Neuronal stem cell (in vitro differentiated cells): Measurements from ENCODE around the gene PTCH1.

Experiments
- DNase-seq: peaks from one replicate; pipeline ENCODE4 v3.0.0-alpha.2; 2013; ENCODE audit warnings: low spot score
- H2AFZ ChIP-seq: one replicate; pipeline ENCODE4 v1.6.1; 2013; ENCODE audit warnings: mild to moderate bottlenecking, low read length, inconsistent platforms
- H2AK5ac ChIP-seq: 2 replicates; pipeline ENCODE4 v1.6.1; 2013; ENCODE audit warnings: low read depth, mild to moderate bottlenecking, inconsistent platforms, low read length, moderate library complexity, mixed read lengths
- H2BK120ac ChIP-seq: 2 replicates; pipeline ENCODE4 v1.6.1; 2013; ENCODE audit warnings: low read depth, mild to moderate bottlenecking, inconsistent platforms, low read length, moderate library complexity, mixed read lengths
- H2BK12ac ChIP-seq: one replicate; pipeline ENCODE4 v1.6.1; 2013; ENCODE audit warnings: low read length, inconsistent platforms
- H2BK15ac ChIP-seq: 2 replicates; pipeline ENCODE4 v1.6.1; 2013; ENCODE audit warnings: mild to moderate bottlenecking, low read length, inconsistent platforms, mixed read lengths
- H2BK5ac ChIP-seq: one replicate; pipeline ENCODE4 v1.6.1; 2013; ENCODE audit warnings: inconsistent platforms, mild to moderate bottlenecking, low read length, moderate library complexity
- H3K14ac ChIP-seq: one replicate; pipeline ENCODE4 v1.6.1; 2013; ENCODE audit warnings: low read length, inconsistent platforms
- H3K18ac ChIP-seq: 2 replicates; pipeline ENCODE4 v1.6.1; 2013; ENCODE audit warnings: low read length, inconsistent platforms
- H3K23ac ChIP-seq: 2 replicates; pipeline ENCODE4 v1.6.1; 2013; ENCODE audit warnings: low read depth, mild to moderate bottlenecking, mixed read lengths, low read length, inconsistent platforms; ENCODE audit not compliant: poor library complexity
- H3K27ac ChIP-seq: replicated peaks from 3 replicates; pipeline ENCODE4 v1.5.1; 2013; ENCODE audit warnings: low read length, inconsistent platforms
- H3K27me3 ChIP-seq, 3 experiments: 2 replicates each; pipeline ENCODE4 v1.6.1; 2013; ENCODE audit warnings: low read length in 3 of 3, mild to moderate bottlenecking in 2 of 3, inconsistent platforms in 1 of 3, low read depth in 1 of 3, mixed read lengths in 1 of 3, moderate library complexity in 1 of 3; ENCODE audit not compliant: control insufficient read depth in 3 of 3, insufficient read depth in 3 of 3
- H3K36me3 ChIP-seq, 2 donors: replicated peaks in 1 of 2; 2 replicates each; pipeline ENCODE4 v1.6.1; 2013; ENCODE audit warnings: low read length in 2 of 2; ENCODE audit not compliant: control insufficient read depth in 2 of 2, insufficient read depth in 2 of 2
- H3K4ac ChIP-seq: 2 replicates; pipeline ENCODE4 v1.6.1; 2013; ENCODE audit warnings: inconsistent platforms, mild to moderate bottlenecking, low read length, moderate library complexity
- H3K4me1 ChIP-seq, 2 donors: 1 replicate in 1 of 2; 2 replicates in 1 of 2; pipeline ENCODE4 v1.6.1; 2013; ENCODE audit warnings: low read length in 2 of 2, low read depth in 1 of 2; ENCODE audit not compliant: control insufficient read depth in 2 of 2, insufficient read depth in 1 of 2
- H3K4me2 ChIP-seq: one replicate; pipeline ENCODE4 v1.6.1; 2013; ENCODE audit warnings: mild to moderate bottlenecking, low read length, inconsistent platforms; ENCODE audit not compliant: insufficient read depth, poor library complexity, severe bottlenecking
- H3K4me3 ChIP-seq, 2 donors: 2 replicates each; pipeline ENCODE4 v1.5.1; 2013; ENCODE audit warnings: low read length in 2 of 2, mild to moderate bottlenecking in 2 of 2, inconsistent platforms in 1 of 2, moderate library complexity in 1 of 2
- H3K79me1 ChIP-seq: one replicate; pipeline ENCODE4 v1.6.1; 2013; ENCODE audit warnings: low read depth, mild to moderate bottlenecking, inconsistent platforms, low read length, moderate library complexity
- H3K9ac ChIP-seq: one replicate; pipeline ENCODE4 v1.6.1; 2013; ENCODE audit warnings: mild to moderate bottlenecking, low read depth, low read length, inconsistent platforms; ENCODE audit not compliant: poor library complexity
- H3K9me3 ChIP-seq, 2 donors: replicated peaks in 1 of 2; 2 replicates each; pipeline versions ENCODE3 to v1.6.1; 2013; ENCODE audit warnings: low read length in 2 of 2, mild to moderate bottlenecking in 2 of 2, inconsistent platforms in 1 of 2, low read depth in 1 of 2, mixed read lengths in 1 of 2, moderate library complexity in 1 of 2; ENCODE audit not compliant: control insufficient read depth in 2 of 2, insufficient read depth in 1 of 2
- H4K8ac ChIP-seq: one replicate; pipeline ENCODE4 v1.6.1; 2013; ENCODE audit warnings: low read depth, mild to moderate bottlenecking, inconsistent platforms, low read length, moderate library complexity
- H4K91ac ChIP-seq: one replicate; pipeline ENCODE4 v1.6.1; 2013; ENCODE audit warnings: low read length, low read depth, mild to moderate bottlenecking, inconsistent platforms; ENCODE audit not compliant: poor library complexity
- WGBS, 2 donors: extraction: QIAGEN DNeasy Blood & Tissue Kit; methylation state at CpG; one replicate each; pipeline ENCODE4 v1.1.7; 2013; ENCODE audit warnings: missing lambda C conversion rate in 2 of 2, mixed read lengths in 1 of 2; ENCODE audit not compliant: insufficient read length in 2 of 2, insufficient replicate concordance in 1 of 2; ENCODE audit errors: extremely low coverage in 2 of 2; 5-methylcytosine and 5-hydroxymethylcytosine counted together

PTCH1 gene

GRCh38 chr9:95507464-95508241, 9.1 kb downstream of the PTCH1 start:
- no peak for DNase-seq
- Histone ChIP-seq H3K14ac (peak overlapping the region; percentile 57), H3K9ac (peak overlapping the region; percentile 98), H2AK5ac (peak overlapping the region; percentile 89), H3K9me3 (peaks cover 0 to 2% of the 10 kb centered on the region in 2 donors), H3K36me3 (peaks cover 1 to 47% of the 10 kb centered on the region in 2 donors), H3K23ac (peak overlapping the region; percentile 76), H2BK120ac (peak overlapping the region; percentile 14), H2BK12ac (no peak overlapping the region), H2AFZ (no peak overlapping the region), H3K18ac (peak overlapping the region; percentile 99), H3K4me2 (peak overlapping the region; percentile 85), H3K4me3 (peak overlapping the region; percentile 94 to 95), H2BK5ac (peak overlapping the region; percentile 98), H3K4me1 (peaks cover 10 to 23% of the 10 kb centered on the region in 2 donors), H4K91ac (peak overlapping the region; percentile 50), H3K27ac (peak overlapping the region; percentile 99), H3K79me1 (peaks cover 2% of the 10 kb centered on the region), H3K4ac (peak overlapping the region; percentile 4), H3K27me3 (no peaks in the 10 kb centered on the region), H4K8ac (no peak overlapping the region), H2BK15ac (peak overlapping the region; percentile 49)
- no CpG with 5 or more reads among the region's 36 CpGs for WGBS, 2 donors

- Histone ChIP-seq H3K14ac (peak overlapping the region; percentile 98), H2AFZ (no peak overlapping the region), H3K4ac (peak overlapping the region; percentile 42), H3K23ac (peak overlapping the region; percentile 76), H2BK12ac (no peak overlapping the region), H3K27me3 (no peaks in the 10 kb centered on the region), H3K36me3 (peaks cover 1 to 55% of the 10 kb centered on the region in 2 donors), H3K4me3 (peak overlapping the region; percentile 94 to 95), H3K9me3 (peaks cover 0 to 2% of the 10 kb centered on the region in 2 donors), H3K4me1 (peaks cover 10 to 25% of the 10 kb centered on the region in 2 donors), H2BK120ac (peak overlapping the region; percentile 14), H2BK5ac (peak overlapping the region; percentile 98), H3K9ac (peak overlapping the region; percentile 98), H3K27ac (peak overlapping the region; percentile 99), H3K4me2 (peak overlapping the region; percentile 85), H2AK5ac (peak overlapping the region; percentile 89), H4K8ac (no peak overlapping the region), H3K79me1 (peaks cover 5% of the 10 kb centered on the region), H2BK15ac (peak overlapping the region; percentile 77), H4K91ac (no peak overlapping the region), H3K18ac (peak overlapping the region; percentile 84)
- DNase-seq = no peak
- no CpG with 5 or more reads among the region's 60 CpGs for WGBS, 2 donors
Measured at GRCh38 chr9:95506678-95507463, 9.9 kb downstream of the PTCH1 start.

- H3K4me2 ChIP-seq = peak overlapping the region; percentile 85
- peak overlapping the region; percentile 98 for H3K14ac ChIP-seq
- no peak for DNase-seq
- peak overlapping the region; percentile 84 for H3K18ac ChIP-seq
- peak overlapping the region; percentile 98 for H2BK5ac ChIP-seq
- no peaks in the 10 kb centered on the region for H3K27me3 ChIP-seq
- H3K79me1 ChIP-seq = peaks cover 5% of the 10 kb centered on the region
- H3K23ac ChIP-seq = peak overlapping the region; percentile 76
- peak overlapping the region; percentile 94 to 95 for H3K4me3 ChIP-seq
- H2AK5ac ChIP-seq = peak overlapping the region; percentile 89
- peaks cover 1 to 60% of the 10 kb centered on the region in 2 donors for H3K36me3 ChIP-seq
- H2AFZ ChIP-seq = no peak overlapping the region
- peak overlapping the region; percentile 98 for H3K9ac ChIP-seq
- H3K4ac ChIP-seq = peak overlapping the region; percentile 42
- peaks cover 0 to 2% of the 10 kb centered on the region in 2 donors for H3K9me3 ChIP-seq
- no peak overlapping the region for H4K8ac ChIP-seq
- peak overlapping the region; percentile 77 for H2BK15ac ChIP-seq
- no CpG with 5 or more reads among the region's 23 CpGs for WGBS, 2 donors
- H3K27ac ChIP-seq = peak overlapping the region; percentile 99
- H4K91ac ChIP-seq = no peak overlapping the region
- no peak overlapping the region for H2BK12ac ChIP-seq
- peaks cover 12 to 23% of the 10 kb centered on the region in 2 donors for H3K4me1 ChIP-seq
- no peak overlapping the region for H2BK120ac ChIP-seq
Measured at GRCh38 chr9:95506428-95506677, 10.4 kb downstream of the PTCH1 start.
